Neural cell (in vitro differentiated cells): ENCODE results near the gene AGXT. TPM values are rescaled to one million over a fixed set of nuclear protein-coding genes. Genes with fewer than 3 reads are reported as not detected.

Experiments used
- H2AFZ ChIP-seq: fragments of 200-600, 300-800 bp; sonication (generic), shearing (Covaris generic); 2 replicates; pipeline ENCODE4 v1.6.0; 2014; ENCODE audit warnings: low read depth, mild to moderate bottlenecking, antibody characterized with exemption, low read length, moderate library complexity
- H3F3A ChIP-seq: fragments of 200-600 bp; shearing (Covaris generic); 2 replicates; pipeline ENCODE4 v1.6.1; 2016; ENCODE audit warnings: mild to moderate bottlenecking, moderate library complexity, mixed read lengths, antibody characterized with exemption, low read length; ENCODE audit not compliant: insufficient read depth, poor library complexity, severe bottlenecking
- H3K27ac ChIP-seq: fragments of 200-600, 300-800 bp; sonication (generic), shearing (Covaris generic); 2 replicates; pipeline ENCODE4 v1.5.1; 2014; ENCODE audit warnings: mild to moderate bottlenecking, low read length, moderate library complexity
- H3K27me3 ChIP-seq: fragments of 300-800, 200-600 bp; sonication (generic), shearing (Covaris generic); 2 replicates; pipeline ENCODE4 v1.6.0; 2014; ENCODE audit warnings: mild to moderate bottlenecking, low read depth, low read length, moderate library complexity; ENCODE audit not compliant: insufficient read depth
- H3K36me3 ChIP-seq: fragments of 300-800, 200-600 bp; sonication (generic), shearing (Covaris generic); 2 replicates; pipeline ENCODE4 v1.5.1; 2014; ENCODE audit warnings: mild to moderate bottlenecking, antibody characterized with exemption, low read length, moderate library complexity; ENCODE audit not compliant: insufficient read depth
- H3K4me2 ChIP-seq: fragments of 300-800, 200-600 bp; sonication (generic), shearing (Covaris generic); 2 replicates; pipeline ENCODE4 v1.6.0; 2014; ENCODE audit warnings: mild to moderate bottlenecking, low read length
- H3K4me3 ChIP-seq: fragments of 300-800, 200-600 bp; sonication (generic), shearing (Covaris generic); 2 replicates; pipeline ENCODE4 v1.5.1; 2014; ENCODE audit warnings: mild to moderate bottlenecking, low read length, moderate library complexity
- H3K79me2 ChIP-seq: fragments of 200-600 bp; shearing (Covaris generic); replicated peaks from 2 replicates; pipeline ENCODE4 v1.6.0; 2014; ENCODE audit warnings: mild to moderate bottlenecking, low read length, moderate library complexity; ENCODE audit not compliant: insufficient read depth
- H3K9ac ChIP-seq: fragments of 300-800, 200-600 bp; sonication (generic), shearing (Covaris generic); 2 replicates; pipeline ENCODE4 v1.6.1; 2016; ENCODE audit warnings: mild to moderate bottlenecking, low read length, mixed read lengths
- H3K9me2 ChIP-seq: fragments of 200-600 bp; shearing (Covaris generic); 2 replicates; pipeline ENCODE4 v1.6.1; 2016; ENCODE audit warnings: mild to moderate bottlenecking, low read length, mixed read lengths; ENCODE audit not compliant: insufficient read depth
- H3K9me3 ChIP-seq: fragments of 200-600, 300-800 bp; sonication (generic), shearing (Covaris generic); 2 replicates; pipeline ENCODE4 v1.6.1; 2016; ENCODE audit warnings: mild to moderate bottlenecking, mixed run types, low read length, moderate library complexity, mixed read lengths
- H4K20me1 ChIP-seq: fragments of 200-600 bp; shearing (Covaris generic); 2 replicates; pipeline ENCODE4 v1.6.1; 2016; ENCODE audit warnings: mild to moderate bottlenecking, mixed run types; ENCODE audit not compliant: insufficient read depth
- CTCF ChIP-seq: fragments of 450-650 bp; IDR thresholded peaks from 2 replicates; pipeline ENCODE4 v1.5.1; 2014; ENCODE audit warnings: antibody characterized with exemption, mild to moderate bottlenecking, moderate library complexity; ENCODE audit not compliant: poor library complexity, severe bottlenecking
- EP300 ChIP-seq: fragments of 450-650 bp; conservative IDR thresholded peaks from 2 replicates; pipeline ENCODE4 v1.6.1; 2014; ENCODE audit warnings: antibody characterized with exemption, mild to moderate bottlenecking, moderate library complexity; ENCODE audit not compliant: poor library complexity, severe bottlenecking
- EZH2 ChIP-seq: fragments of 200-600, 300-800 bp; shearing (Covaris generic), sonication (generic); IDR thresholded peaks from 2 replicates; pipeline ENCODE4 v1.6.1; 2014; ENCODE audit warnings: antibody characterized with exemption, low read length, borderline replicate concordance, mild to moderate bottlenecking; ENCODE audit not compliant: insufficient read depth, poor library complexity, severe bottlenecking
- MXI1 ChIP-seq: fragments of 450-650 bp; conservative IDR thresholded peaks from 2 replicates; pipeline ENCODE4 v1.6.1; 2014; ENCODE audit warnings: antibody characterized with exemption, mild to moderate bottlenecking; ENCODE audit not compliant: poor library complexity, severe bottlenecking
- POLR2AphosphoS5 ChIP-seq: IDR thresholded peaks from 2 replicates; pipeline ENCODE4 v1.6.1; 2012
- RAD21 ChIP-seq: fragments of 450-650 bp; conservative IDR thresholded peaks from 2 replicates; pipeline ENCODE4 v1.6.1; 2014; ENCODE audit warnings: antibody characterized with exemption, mild to moderate bottlenecking, moderate library complexity
- REST ChIP-seq: IDR thresholded peaks from 2 replicates; pipeline ENCODE4 v1.6.1; 2012; ENCODE audit warnings: borderline replicate concordance
- SMC3 ChIP-seq: fragments of 450-650 bp; conservative IDR thresholded peaks from 2 replicates; pipeline ENCODE4 v1.6.1; 2014; ENCODE audit warnings: antibody characterized with exemption, mild to moderate bottlenecking, moderate library complexity; ENCODE audit not compliant: poor library complexity
- TAF1 ChIP-seq: IDR thresholded peaks from 2 replicates; pipeline ENCODE4 v1.6.1; 2012; ENCODE audit warnings: low read depth
- polyA plus RNA-seq: library from polyadenylated mRNA; depleted of rRNA; stranded (reverse); fragments of >200 nt; gene quantifications from 2 replicates; pipeline ENCODE4 v1.2.3, GENCODE V29; 2014

Gene AGXT
- polyA plus RNA-seq, 1 donor from 2014 or later = not detected

GRCh38 chr2:240831594-240832204 lies 36.9 kb upstream of the AGXT start:
- Histone ChIP-seq H3K9ac (peak overlapping the region; percentile 57), H3K36me3 (no peaks in the 10 kb centered on the region), H3K27ac (peak overlapping the region; percentile 39), H3K79me2 (no peaks in the 10 kb centered on the region), H3F3A (no peaks in the 10 kb centered on the region), H3K4me3 (peak overlapping the region; percentile 56), H3K27me3 (no peaks in the 10 kb centered on the region), H3K9me2 (no peaks in the 10 kb centered on the region), H3K4me2 (peak overlapping the region; percentile 63), H3K9me3 (no peaks in the 10 kb centered on the region), H2AFZ (no peak overlapping the region), H4K20me1 (no peaks in the 10 kb centered on the region)
- TF ChIP-seq TAF1 (no peak), POLR2AphosphoS5 (peak; percentile 8), CTCF (no peak), MXI1 (no peak), SMC3 (no peak), RAD21 (no peak)

GRCh38 chr2:240832205-240832727 lies 36.4 kb upstream of the AGXT start:
- H3K4me3 ChIP-seq = peak overlapping the region; percentile 56
- peak overlapping the region; percentile 60 for H3K9ac ChIP-seq
- peak overlapping the region; percentile 40 for H2AFZ ChIP-seq
- no peaks in the 10 kb centered on the region for H3K36me3 ChIP-seq
- no peak for TF ChIP-seq RAD21
- no peak for TF ChIP-seq CTCF
- no peak for TF ChIP-seq SMC3
- TF ChIP-seq TAF1 = no peak
- no peak for TF ChIP-seq EZH2
- peak; percentile 57 for TF ChIP-seq REST
- TF ChIP-seq MXI1 = peak; percentile 79
- peak; percentile 55 for TF ChIP-seq EP300
- peak; percentile 52 for TF ChIP-seq POLR2AphosphoS5
- H4K20me1 ChIP-seq = no peaks in the 10 kb centered on the region
- H3F3A ChIP-seq = no peaks in the 10 kb centered on the region
- peak overlapping the region; percentile 80 for H3K4me2 ChIP-seq
- H3K27me3 ChIP-seq = no peaks in the 10 kb centered on the region
- H3K27ac ChIP-seq = peak overlapping the region; percentile 75
- no peaks in the 10 kb centered on the region for H3K79me2 ChIP-seq
- H3K9me3 ChIP-seq = no peaks in the 10 kb centered on the region
- no peaks in the 10 kb centered on the region for H3K9me2 ChIP-seq
